Activated naive CD8-positive, alpha-beta T cell (primary cell): ENCODE data around the gene SUGCT.

Experiments
- H3K27ac Mint-ChIP-seq: one replicate; pipeline ENCODE4 v1.8.0; 2021; ENCODE audit warnings: mixed read lengths
- H3K27me3 Mint-ChIP-seq: one replicate; pipeline ENCODE4 v1.8.0; 2021; ENCODE audit warnings: mixed read lengths
- H3K36me3 Mint-ChIP-seq: one replicate; pipeline ENCODE4 v1.8.0; 2021; ENCODE audit warnings: mixed read lengths
- H3K4me1 Mint-ChIP-seq: one replicate; pipeline ENCODE4 v1.8.0; 2021; ENCODE audit warnings: low read depth, mixed read lengths
- H3K4me3 Mint-ChIP-seq: one replicate; pipeline ENCODE4 v1.8.0; 2021; ENCODE audit warnings: mild to moderate bottlenecking, mixed read lengths
- H3K9me3 Mint-ChIP-seq: one replicate; pipeline ENCODE4 v1.8.0; 2021; ENCODE audit warnings: low read depth, mixed read lengths

The SUGCT gene

DNA sequence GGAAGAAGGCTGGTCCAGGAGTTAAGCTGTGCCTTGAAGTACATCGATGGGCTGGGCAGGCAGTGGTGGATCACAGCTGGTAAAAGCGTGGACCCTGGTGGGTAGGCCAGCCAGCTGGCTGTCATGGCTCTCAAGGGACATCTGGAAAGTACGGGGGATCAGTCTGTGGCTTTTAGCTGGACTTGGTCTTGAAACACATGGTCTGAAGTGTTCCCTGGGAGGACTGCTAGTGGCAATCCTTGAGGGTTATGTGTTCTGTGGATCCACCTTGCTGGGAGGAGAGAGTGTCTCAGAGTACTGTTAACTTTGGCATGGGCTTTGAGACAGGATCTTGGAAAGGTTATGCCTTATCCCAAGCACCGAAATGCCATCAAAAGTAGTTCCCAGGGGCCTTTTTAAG is 754.3 kb downstream of the SUGCT start:
- Mint-ChIP-seq H3K36me3 (peaks cover 6% of the 10 kb centered on the region), H3K27ac (no peak overlapping the region), H3K27me3 (no peaks in the 10 kb centered on the region)

GRCh38 chr7:40889539-40889938 is 754.7 kb downstream of the SUGCT start:
- Mint-ChIP-seq H3K4me1 (no peaks in the 10 kb centered on the region), H3K4me3 (no peak overlapping the region), H3K27me3 (no peaks in the 10 kb centered on the region), H3K9me3 (peaks cover 10% of the 10 kb centered on the region), H3K36me3 (peaks cover 6% of the 10 kb centered on the region), H3K27ac (no peak overlapping the region)

More for the DNA sequence above, 754.3 kb downstream of the SUGCT start:
- Mint-ChIP-seq H3K4me1 (no peaks in the 10 kb centered on the region), H3K9me3 (peaks cover 10% of the 10 kb centered on the region), H3K4me3 (no peak overlapping the region)

GRCh38 chr7:40890088-40890692 is 755.4 kb downstream of the SUGCT start:
- H3K27ac Mint-ChIP-seq, result no peak overlapping the region
- H3K4me1 Mint-ChIP-seq, result no peaks in the 10 kb centered on the region
- no peak overlapping the region for H3K4me3 Mint-ChIP-seq
- no peaks in the 10 kb centered on the region for H3K27me3 Mint-ChIP-seq
- peaks cover 6% of the 10 kb centered on the region for H3K36me3 Mint-ChIP-seq
- H3K9me3 Mint-ChIP-seq, result peaks cover 10% of the 10 kb centered on the region

- peaks cover 10% of the 10 kb centered on the region for H3K9me3 Mint-ChIP-seq
- H3K4me3 Mint-ChIP-seq, result no peak overlapping the region
- H3K27me3 Mint-ChIP-seq, result no peaks in the 10 kb centered on the region
- peaks cover 6% of the 10 kb centered on the region for H3K36me3 Mint-ChIP-seq
- H3K4me1 Mint-ChIP-seq, result no peaks in the 10 kb centered on the region
- H3K27ac Mint-ChIP-seq, result no peak overlapping the region
Observed at GRCh38 chr7:40891232-40891631, 756.4 kb downstream of the SUGCT start.

DNA sequence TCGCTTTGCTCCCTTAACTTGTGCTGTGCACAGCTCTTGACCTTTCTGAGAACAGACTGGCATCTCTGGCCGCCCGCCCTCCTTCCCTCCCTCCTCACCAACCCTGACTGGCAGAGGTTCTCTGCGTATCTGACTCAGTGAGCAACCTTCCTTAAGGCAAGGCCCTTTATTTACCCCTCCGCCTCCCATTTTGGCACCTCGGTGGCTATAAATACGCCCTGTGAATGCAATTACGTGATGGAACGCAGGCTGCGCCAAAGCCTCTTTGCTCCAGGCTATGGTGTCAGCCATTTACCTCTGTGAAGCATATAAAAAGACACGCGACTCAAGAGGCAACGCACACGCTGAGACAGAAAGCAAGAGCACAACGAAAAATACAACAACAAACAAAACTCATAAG is 764.3 kb downstream of the SUGCT start:
- H3K36me3 Mint-ChIP-seq, result no peaks in the 10 kb centered on the region

DNA sequence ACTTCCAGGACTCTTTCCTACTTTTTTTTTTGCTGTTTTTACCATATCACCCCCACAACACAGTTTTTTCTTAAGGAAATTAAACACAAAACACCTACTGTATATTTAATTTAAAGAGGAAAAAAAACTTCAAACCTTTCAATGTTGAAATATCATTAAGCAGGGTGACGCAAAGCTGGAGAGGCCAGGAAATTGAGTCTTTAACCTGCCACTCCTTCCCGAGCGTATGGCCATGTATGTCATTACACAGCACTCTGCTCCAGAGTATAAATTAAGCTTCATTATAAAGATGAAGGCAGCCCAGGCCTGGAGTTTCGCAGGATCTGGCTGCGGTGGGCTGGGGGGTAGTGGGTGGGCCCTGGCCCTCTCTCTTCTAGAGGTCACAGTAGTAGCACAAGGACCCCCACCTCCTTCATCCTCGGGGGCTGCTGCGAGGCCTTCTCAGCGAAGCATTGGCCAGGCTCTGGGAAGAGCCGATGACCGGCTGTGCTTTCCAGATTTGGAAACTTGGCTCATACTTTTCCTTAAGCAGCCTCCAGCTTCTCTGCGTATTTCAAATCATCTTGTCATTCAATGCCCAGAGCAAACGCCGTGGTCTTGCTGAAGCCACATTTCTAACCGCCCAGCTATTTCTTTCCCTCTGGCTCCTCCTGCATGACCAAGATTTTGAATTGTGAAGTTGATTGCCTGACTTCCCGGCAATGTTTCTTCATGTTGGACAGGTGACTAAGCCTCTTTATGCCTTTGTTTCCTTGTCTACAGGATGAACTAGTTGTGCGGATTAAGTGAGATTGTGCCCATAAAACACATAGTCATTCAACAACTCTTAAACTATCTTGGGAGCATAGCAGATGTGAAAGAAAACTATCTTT is 765.1 kb downstream of the SUGCT start:
- no peak overlapping the region for H3K27ac Mint-ChIP-seq
- no peaks in the 10 kb centered on the region for H3K36me3 Mint-ChIP-seq
- no peaks in the 10 kb centered on the region for H3K27me3 Mint-ChIP-seq
- H3K4me3 Mint-ChIP-seq, result no peak overlapping the region
- H3K4me1 Mint-ChIP-seq, result no peaks in the 10 kb centered on the region
- H3K9me3 Mint-ChIP-seq, result peaks cover 10% of the 10 kb centered on the region

More for the DNA sequence above, 764.3 kb downstream of the SUGCT start:
- H3K4me3 Mint-ChIP-seq, result no peak overlapping the region
- H3K4me1 Mint-ChIP-seq, result no peaks in the 10 kb centered on the region
- no peaks in the 10 kb centered on the region for H3K27me3 Mint-ChIP-seq
- H3K27ac Mint-ChIP-seq, result no peak overlapping the region
- H3K9me3 Mint-ChIP-seq, result peaks cover 4% of the 10 kb centered on the region

GRCh38 chr7:40903872-40904271 is 769.1 kb downstream of the SUGCT start:
- Mint-ChIP-seq H3K27me3 (no peaks in the 10 kb centered on the region), H3K36me3 (no peaks in the 10 kb centered on the region), H3K4me1 (no peaks in the 10 kb centered on the region), H3K27ac (no peak overlapping the region), H3K4me3 (no peak overlapping the region), H3K9me3 (peaks cover 6% of the 10 kb centered on the region)

DNA sequence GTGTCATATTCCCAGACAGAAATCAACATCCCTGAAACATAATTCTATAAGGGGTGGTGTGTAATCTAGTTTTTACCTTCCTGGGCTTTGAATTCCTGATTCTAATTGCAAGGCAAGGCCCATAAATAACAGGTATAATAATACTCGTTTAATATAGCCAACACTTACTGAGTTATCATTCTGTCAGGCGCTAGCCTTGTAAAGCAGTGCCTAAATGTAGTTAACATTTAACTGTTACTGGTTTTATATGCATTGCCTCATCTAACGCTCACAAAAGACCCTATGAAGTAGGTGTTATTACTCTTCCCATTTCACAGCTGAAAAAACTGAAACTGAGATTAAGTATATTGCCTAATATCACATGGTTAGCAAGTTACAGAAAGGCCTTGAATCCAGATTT is 772.5 kb downstream of the SUGCT start:
- H3K27me3 Mint-ChIP-seq, result no peaks in the 10 kb centered on the region
- H3K27ac Mint-ChIP-seq, result no peak overlapping the region
- no peaks in the 10 kb centered on the region for H3K4me1 Mint-ChIP-seq
- no peak overlapping the region for H3K4me3 Mint-ChIP-seq
- no peaks in the 10 kb centered on the region for H3K36me3 Mint-ChIP-seq
- peaks cover 6% of the 10 kb centered on the region for H3K9me3 Mint-ChIP-seq

- no peak overlapping the region for H3K4me3 Mint-ChIP-seq
- H3K9me3 Mint-ChIP-seq, result peaks cover 4% of the 10 kb centered on the region
- no peaks in the 10 kb centered on the region for H3K27me3 Mint-ChIP-seq
- no peaks in the 10 kb centered on the region for H3K4me1 Mint-ChIP-seq
- no peaks in the 10 kb centered on the region for H3K36me3 Mint-ChIP-seq
- H3K27ac Mint-ChIP-seq, result no peak overlapping the region
Observed at GRCh38 chr7:40909346-40909980, 774.7 kb downstream of the SUGCT start.
